Measurements from ENCODE around the gene THSD4.

The THSD4 gene

DNA sequence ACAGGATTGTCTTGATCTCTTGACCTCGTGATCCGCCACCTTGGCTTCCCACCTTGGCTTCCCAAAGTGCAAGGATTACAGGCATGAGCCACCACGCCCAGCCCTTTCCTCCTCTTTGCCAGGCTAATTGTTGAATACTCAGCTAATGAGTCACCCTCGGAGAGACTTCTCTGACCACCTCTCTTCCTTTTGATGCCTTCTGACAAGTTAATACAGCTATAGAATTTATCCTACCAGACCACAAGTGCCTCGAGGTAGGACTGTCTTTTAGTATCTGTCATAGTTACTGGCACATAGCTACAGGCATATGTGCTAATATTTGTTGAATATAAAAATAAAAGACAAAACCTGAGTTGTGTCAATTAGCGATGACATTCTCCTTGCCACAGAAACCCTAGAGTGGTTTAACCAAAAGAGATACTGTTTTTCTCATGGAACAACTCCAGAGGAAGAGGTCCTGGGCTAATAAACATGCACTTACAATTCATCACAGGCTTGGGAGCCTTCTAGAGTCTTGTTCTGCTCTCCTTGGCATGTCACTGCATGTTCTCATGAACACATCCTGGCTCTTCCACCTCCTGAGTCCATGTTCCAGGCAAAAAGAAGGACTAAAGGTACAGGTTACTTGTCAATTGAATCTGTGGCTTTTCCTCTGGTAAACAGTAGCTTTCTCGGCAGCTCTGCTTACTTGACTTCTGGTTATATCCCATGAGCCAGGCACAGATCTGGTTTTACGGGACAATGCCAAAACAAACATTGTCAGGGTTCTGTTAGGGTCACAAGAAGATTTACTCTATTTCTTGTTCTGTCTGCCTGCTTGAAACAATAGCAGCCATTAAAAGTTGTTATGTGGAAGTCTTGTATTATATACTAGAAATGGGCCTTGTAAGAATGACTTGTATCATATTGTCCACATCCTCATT is 332.3 kb downstream of the THSD4 start:
- H3K27ac ChIP-seq = no peak overlapping the region
- no peak overlapping the region for H3K9ac ChIP-seq (ENCODE audit: insufficient read length)
- no peaks in the 10 kb centered on the region for H3K9me3 ChIP-seq (ENCODE audit: low read depth, low read length)
- H3K36me3 ChIP-seq (ENCODE audit: insufficient read depth, low read length) = no peaks in the 10 kb centered on the region
- TF ChIP-seq FOXP2 (optimal IDR thresholded peaks at IDR 0.05; ENCODE audit: control extremely low read depth, extremely low read length, insufficient read depth) = no peak
- no peak for TF ChIP-seq EZH2 (IDR thresholded peaks at IDR 0.05)
- TF ChIP-seq POLR2AphosphoS5 (IDR thresholded peaks at IDR 0.05; ENCODE audit: borderline replicate concordance, low read depth, low read length) = no peak
- no peak for DNase-seq (ENCODE audit: low read depth, low spot score)
- no peak overlapping the region for H3K4me3 ChIP-seq

- Histone ChIP-seq H3K36me3 (ENCODE audit: insufficient read depth, low read length) (no peaks in the 10 kb centered on the region), H3K27ac (no peak overlapping the region), H3K4me3 (no peak overlapping the region), H3K9ac (ENCODE audit: insufficient read length) (no peak overlapping the region), H3K9me3 (ENCODE audit: low read depth, low read length) (no peaks in the 10 kb centered on the region)
- TF ChIP-seq POLR2AphosphoS5 (IDR thresholded peaks at IDR 0.05; ENCODE audit: borderline replicate concordance, low read depth, low read length) = no peak
- TF ChIP-seq FOXP2 (optimal IDR thresholded peaks at IDR 0.05; ENCODE audit: control extremely low read depth, extremely low read length, insufficient read depth) = no peak
- no peak for TF ChIP-seq EZH2 (IDR thresholded peaks at IDR 0.05)
- DNase-seq (ENCODE audit: low read depth, low spot score) = peak; percentile 40
Observed at GRCh38 chr15:71448688-71449114, 333.4 kb downstream of the THSD4 start.

- Histone ChIP-seq H3K36me3 (ENCODE audit: insufficient read depth, low read length) (no peaks in the 10 kb centered on the region), H3K9ac (ENCODE audit: insufficient read length) (no peak overlapping the region)
Observed at GRCh38 chr15:71449363-71449762, 334.1 kb downstream of the THSD4 start.

DNA sequence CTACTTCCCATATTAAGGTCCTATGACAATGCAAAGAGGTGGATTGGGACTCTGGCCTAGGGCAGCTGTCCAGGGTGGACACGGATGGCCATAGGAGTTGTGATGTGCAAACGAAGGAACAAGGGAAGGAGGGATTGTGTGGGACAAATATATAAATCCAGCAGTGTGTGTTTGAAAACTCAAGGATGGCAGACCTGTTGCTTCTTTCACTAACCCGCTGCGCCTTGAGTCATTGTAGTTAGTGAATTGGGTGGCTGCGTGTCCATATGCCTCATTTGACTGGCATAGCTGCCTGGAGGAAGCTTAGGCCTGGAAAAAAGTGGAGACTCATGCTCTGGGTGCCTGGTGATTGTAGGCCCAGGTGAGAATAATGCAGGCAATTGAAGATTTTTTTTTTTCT is 334.7 kb downstream of the THSD4 start:
- Histone ChIP-seq H3K4me3 (no peak overlapping the region), H3K9me3 (ENCODE audit: low read depth, low read length) (no peaks in the 10 kb centered on the region), H3K27ac (no peak overlapping the region), H3K9ac (ENCODE audit: insufficient read length) (no peak overlapping the region), H3K36me3 (ENCODE audit: insufficient read depth, low read length) (no peaks in the 10 kb centered on the region)
- no peak for DNase-seq (ENCODE audit: low read depth, low spot score)
- TF ChIP-seq FOXP2 (optimal IDR thresholded peaks at IDR 0.05; ENCODE audit: control extremely low read depth, extremely low read length, insufficient read depth) (no peak), EZH2 (IDR thresholded peaks at IDR 0.05) (no peak), POLR2AphosphoS5 (IDR thresholded peaks at IDR 0.05; ENCODE audit: borderline replicate concordance, low read depth, low read length) (no peak)

More at GRCh38 chr15:71449363-71449762, 334.1 kb downstream of the THSD4 start:
- no peaks in the 10 kb centered on the region for H3K9me3 ChIP-seq (ENCODE audit: low read depth, low read length)
- H3K4me3 ChIP-seq = no peak overlapping the region
- no peak for DNase-seq (ENCODE audit: low read depth, low spot score)
- no peak overlapping the region for H3K27ac ChIP-seq
- no peak for TF ChIP-seq POLR2AphosphoS5 (IDR thresholded peaks at IDR 0.05; ENCODE audit: borderline replicate concordance, low read depth, low read length)
- no peak for TF ChIP-seq FOXP2 (optimal IDR thresholded peaks at IDR 0.05; ENCODE audit: control extremely low read depth, extremely low read length, insufficient read depth)
- TF ChIP-seq EZH2 (IDR thresholded peaks at IDR 0.05) = no peak

- H3K9me3 ChIP-seq (ENCODE audit: low read depth, low read length) = no peaks in the 10 kb centered on the region
- H3K4me3 ChIP-seq = no peak overlapping the region
- H3K36me3 ChIP-seq (ENCODE audit: insufficient read depth, low read length) = no peaks in the 10 kb centered on the region
- no peak for DNase-seq (ENCODE audit: low read depth, low spot score)
- H3K9ac ChIP-seq (ENCODE audit: insufficient read length) = no peak overlapping the region
- TF ChIP-seq POLR2AphosphoS5 (IDR thresholded peaks at IDR 0.05; ENCODE audit: borderline replicate concordance, low read depth, low read length) (no peak), FOXP2 (optimal IDR thresholded peaks at IDR 0.05; ENCODE audit: control extremely low read depth, extremely low read length, insufficient read depth) (no peak), EZH2 (IDR thresholded peaks at IDR 0.05) (no peak)
- H3K27ac ChIP-seq = no peak overlapping the region
Observed at GRCh38 chr15:71451130-71451529, 335.9 kb downstream of the THSD4 start.

- TF ChIP-seq POLR2AphosphoS5 (IDR thresholded peaks at IDR 0.05; ENCODE audit: borderline replicate concordance, low read depth, low read length) = no peak
- TF ChIP-seq FOXP2 (optimal IDR thresholded peaks at IDR 0.05; ENCODE audit: control extremely low read depth, extremely low read length, insufficient read depth) = no peak
- no peak for TF ChIP-seq EZH2 (IDR thresholded peaks at IDR 0.05)
- Histone ChIP-seq H3K9me3 (ENCODE audit: low read depth, low read length) (no peaks in the 10 kb centered on the region), H3K9ac (ENCODE audit: insufficient read length) (no peak overlapping the region), H3K27ac (no peak overlapping the region), H3K36me3 (ENCODE audit: insufficient read depth, low read length) (no peaks in the 10 kb centered on the region), H3K4me3 (no peak overlapping the region)
- no peak for DNase-seq (ENCODE audit: low read depth, low spot score)
Observed at GRCh38 chr15:71452893-71453292, 337.6 kb downstream of the THSD4 start.

DNA sequence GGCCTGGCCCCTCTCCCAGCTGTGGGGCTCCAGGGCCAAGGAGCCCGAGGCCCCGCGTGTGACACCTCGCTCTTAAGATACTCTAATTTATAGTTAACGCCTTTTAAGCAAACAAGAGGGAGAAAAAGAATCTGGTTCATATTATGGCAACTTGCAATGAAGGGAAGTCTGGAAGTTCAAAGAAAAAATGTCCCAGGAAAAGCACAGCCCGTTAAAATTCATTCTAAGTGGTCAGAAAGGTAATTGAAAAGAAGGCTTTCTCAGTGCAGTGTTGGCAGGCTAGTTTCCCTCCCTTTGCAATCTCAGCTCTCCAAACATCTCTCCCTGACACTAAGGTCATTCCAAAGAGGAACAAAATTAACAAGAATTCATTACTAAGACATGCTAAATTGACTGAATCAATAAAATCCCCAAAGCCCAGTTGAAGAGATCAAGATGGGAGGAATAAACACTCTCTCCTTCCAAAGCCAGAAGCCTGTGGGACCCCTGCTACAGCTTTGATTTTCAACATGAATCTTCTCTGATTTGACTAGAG is 339.3 kb downstream of the THSD4 start:
- Histone ChIP-seq H3K36me3 (ENCODE audit: insufficient read depth, low read length) (no peaks in the 10 kb centered on the region), H3K9me3 (ENCODE audit: low read depth, low read length) (no peaks in the 10 kb centered on the region), H3K4me3 (no peak overlapping the region), H3K27ac (no peak overlapping the region), H3K9ac (ENCODE audit: insufficient read length) (no peak overlapping the region)
- DNase-seq (ENCODE audit: low read depth, low spot score) = no peak
- TF ChIP-seq POLR2AphosphoS5 (IDR thresholded peaks at IDR 0.05; ENCODE audit: borderline replicate concordance, low read depth, low read length) (no peak), EZH2 (IDR thresholded peaks at IDR 0.05) (no peak), FOXP2 (optimal IDR thresholded peaks at IDR 0.05; ENCODE audit: control extremely low read depth, extremely low read length, insufficient read depth) (no peak)

GRCh38 chr15:71455107-71455506 is 339.8 kb downstream of the THSD4 start:
- no peak overlapping the region for H3K4me3 ChIP-seq
- no peaks in the 10 kb centered on the region for H3K36me3 ChIP-seq (ENCODE audit: insufficient read depth, low read length)
- TF ChIP-seq FOXP2 (optimal IDR thresholded peaks at IDR 0.05; ENCODE audit: control extremely low read depth, extremely low read length, insufficient read depth) (no peak), EZH2 (IDR thresholded peaks at IDR 0.05) (no peak), POLR2AphosphoS5 (IDR thresholded peaks at IDR 0.05; ENCODE audit: borderline replicate concordance, low read depth, low read length) (no peak)
- no peak for DNase-seq (ENCODE audit: low read depth, low spot score)
- no peak overlapping the region for H3K27ac ChIP-seq
- no peaks in the 10 kb centered on the region for H3K9me3 ChIP-seq (ENCODE audit: low read depth, low read length)
- no peak overlapping the region for H3K9ac ChIP-seq (ENCODE audit: insufficient read length)

Measured in SK-N-MC (cell line).